GM13977 (cell line): ENCODE data around the gene MYLK4.

Source experiments
- DNase-seq: peaks from one replicate; pipeline ENCODE4 v3.0.0; 2012; ENCODE audit warnings: low spot score
- in situ Hi-C: fragments of 300-500 bp; cut with MboI; formaldehyde crosslinking; loops from one replicate; pipeline ENCODE4 v1.12.0; 2022; ENCODE audit warnings: low sequenced_read_pairs, low pct_unique_long_range_greater_than_20kb, mixed read lengths, inconsistent platforms; ENCODE audit not compliant: unreplicated experiment
- TF ChIP-seq, protein P1 (sequence below): IDR thresholded peaks from 2 replicates; pipeline ENCODE4 v1.5.1; 2012; ENCODE audit warnings: mild to moderate bottlenecking, control low read depth; ENCODE audit not compliant: insufficient read depth; ENCODE audit errors: extremely low read depth, missing control alignments

MYLK4 gene

DNA sequence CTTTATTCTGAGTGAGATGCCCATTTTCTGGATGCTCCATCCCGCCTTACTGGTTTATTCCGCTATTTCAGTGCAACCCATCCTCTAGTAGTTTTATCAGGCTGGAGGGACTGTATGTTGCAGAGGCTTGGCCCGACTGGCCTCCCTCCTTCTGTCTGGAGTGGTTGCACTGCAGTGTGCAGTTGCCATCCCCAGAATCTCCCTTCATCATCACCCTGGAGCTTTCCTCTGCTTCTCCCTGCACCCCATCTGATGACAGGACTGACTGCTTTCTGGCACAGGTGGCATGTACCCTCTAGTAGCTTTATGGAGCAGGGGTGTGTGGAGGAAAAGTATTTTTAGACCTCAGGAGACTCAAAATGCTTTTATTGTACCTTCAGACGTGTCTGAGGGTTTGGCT, 35.5 kb upstream of the MYLK4 start:
- DNase-seq: no peak
- TF ChIP-seq, protein P1, sequence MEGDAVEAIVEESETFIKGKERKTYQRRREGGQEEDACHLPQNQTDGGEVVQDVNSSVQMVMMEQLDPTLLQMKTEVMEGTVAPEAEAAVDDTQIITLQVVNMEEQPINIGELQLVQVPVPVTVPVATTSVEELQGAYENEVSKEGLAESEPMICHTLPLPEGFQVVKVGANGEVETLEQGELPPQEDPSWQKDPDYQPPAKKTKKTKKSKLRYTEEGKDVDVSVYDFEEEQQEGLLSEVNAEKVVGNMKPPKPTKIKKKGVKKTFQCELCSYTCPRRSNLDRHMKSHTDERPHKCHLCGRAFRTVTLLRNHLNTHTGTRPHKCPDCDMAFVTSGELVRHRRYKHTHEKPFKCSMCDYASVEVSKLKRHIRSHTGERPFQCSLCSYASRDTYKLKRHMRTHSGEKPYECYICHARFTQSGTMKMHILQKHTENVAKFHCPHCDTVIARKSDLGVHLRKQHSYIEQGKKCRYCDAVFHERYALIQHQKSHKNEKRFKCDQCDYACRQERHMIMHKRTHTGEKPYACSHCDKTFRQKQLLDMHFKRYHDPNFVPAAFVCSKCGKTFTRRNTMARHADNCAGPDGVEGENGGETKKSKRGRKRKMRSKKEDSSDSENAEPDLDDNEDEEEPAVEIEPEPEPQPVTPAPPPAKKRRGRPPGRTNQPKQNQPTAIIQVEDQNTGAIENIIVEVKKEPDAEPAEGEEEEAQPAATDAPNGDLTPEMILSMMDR: no peak
- in situ Hi-C loops: no loop called here

DNA sequence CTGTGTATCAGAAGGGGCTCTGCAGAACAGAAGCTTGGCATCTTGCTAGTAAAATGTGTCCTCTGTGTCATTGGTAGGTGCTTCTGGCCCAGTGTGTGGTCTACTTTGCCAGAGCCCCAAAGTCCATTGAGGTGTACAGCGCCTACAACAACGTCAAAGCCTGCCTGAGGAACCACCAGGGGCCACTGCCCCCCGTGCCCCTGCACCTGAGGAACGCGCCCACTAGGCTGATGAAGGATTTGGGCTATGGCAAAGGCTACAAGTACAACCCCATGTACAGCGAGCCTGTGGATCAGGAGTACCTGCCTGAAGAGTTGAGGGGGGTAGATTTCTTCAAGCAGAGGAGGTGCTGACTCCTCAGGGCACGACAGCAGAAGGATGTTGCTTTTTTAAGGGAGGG, 34.2 kb upstream of the MYLK4 start:
- TF ChIP-seq, protein P1: no peak
- DNase-seq: no peak
- in situ Hi-C loops: no loop called here

- in situ Hi-C loops: no loop called here
- DNase-seq: no peak
- TF ChIP-seq, protein P1: no peak
These were observed 33.3 kb upstream of the MYLK4 start for GRCh38 chr6:2784061-2784460.

DNA sequence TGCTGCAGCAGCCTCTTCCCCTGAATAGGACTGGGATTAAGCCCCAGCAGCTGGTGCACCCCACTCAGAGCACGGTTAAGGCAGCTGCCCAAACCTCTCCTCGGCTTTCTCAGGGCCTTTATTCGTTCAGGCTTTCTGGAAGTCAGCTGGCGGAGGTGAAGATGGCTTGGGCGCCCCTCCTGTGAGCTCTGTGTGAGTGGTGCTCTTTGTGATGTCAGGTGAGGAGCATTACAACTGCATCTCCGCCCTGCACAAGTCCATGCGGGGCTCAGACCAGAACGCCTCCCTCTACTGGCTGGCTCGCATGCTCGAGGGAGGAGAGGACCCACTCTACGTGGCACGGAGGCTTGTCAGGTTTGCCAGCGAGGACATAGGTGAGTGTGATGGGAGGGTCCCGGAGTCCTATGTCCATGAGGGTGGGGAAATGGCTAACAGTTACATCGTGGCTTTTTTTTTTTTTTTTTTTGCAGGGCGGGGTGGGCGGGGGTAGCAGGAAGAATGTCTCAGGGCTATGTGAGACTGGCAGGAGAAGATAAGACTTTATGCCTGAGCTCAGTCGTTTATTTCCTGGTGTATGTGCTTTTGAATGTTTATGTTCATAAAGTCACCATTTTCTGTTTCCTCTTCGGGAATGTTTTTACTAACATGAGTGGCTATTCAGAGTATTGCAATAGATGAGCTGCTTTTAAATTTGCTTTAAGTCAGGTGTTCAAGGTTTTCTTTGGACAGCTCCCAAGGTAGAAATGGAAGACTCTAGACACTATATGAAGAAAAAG, 32.7 kb upstream of the MYLK4 start:
- TF ChIP-seq, protein P1: no peak
- in situ Hi-C loops: no loop called here
- DNase-seq: no peak

DNA sequence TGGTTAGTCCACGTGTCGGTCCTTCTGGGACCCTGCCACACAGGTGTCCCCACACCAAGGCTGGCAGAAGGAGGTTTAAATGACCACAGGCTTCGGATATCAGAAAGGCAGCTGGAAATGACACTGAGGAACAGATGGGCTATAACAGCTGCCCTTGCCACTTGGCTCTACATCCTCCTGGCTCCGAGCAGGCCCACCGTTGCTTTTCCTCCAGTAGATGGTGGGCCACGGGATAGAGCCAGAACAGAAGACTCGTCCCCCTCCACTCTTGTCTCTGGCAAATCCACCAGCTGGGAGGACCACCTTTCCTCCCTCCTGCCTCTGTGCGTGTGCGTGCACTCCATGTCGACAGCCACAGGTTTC, 32.1 kb upstream of the MYLK4 start:
- TF ChIP-seq, protein P1: no peak
- in situ Hi-C loops: no loop called here
- DNase-seq: no peak

GRCh38 chr6:2782356-2782708, 31.6 kb upstream of the MYLK4 start:
- DNase-seq: no peak
- in situ Hi-C loops: no loop called here
- TF ChIP-seq, protein P1: no peak
